Non-pigmented ciliary epithelial cell (primary cell): ENCODE results near the gene CAMK2N2.
"Not testable (repeated sequence)": the region's sequence is repeated elsewhere in the genome, so short reads cannot be mapped to it uniquely, and the experiment has no call there.

Experiments used
- DNase-seq: peaks from one replicate; pipeline ENCODE4 v3.0.0-alpha.2; 2010; ENCODE audit warnings: low read depth

Gene CAMK2N2

GRCh38 chr3:184272269-184272668, 10.9 kb upstream of the CAMK2N2 start:
- DNase-seq: no peak

DNA sequence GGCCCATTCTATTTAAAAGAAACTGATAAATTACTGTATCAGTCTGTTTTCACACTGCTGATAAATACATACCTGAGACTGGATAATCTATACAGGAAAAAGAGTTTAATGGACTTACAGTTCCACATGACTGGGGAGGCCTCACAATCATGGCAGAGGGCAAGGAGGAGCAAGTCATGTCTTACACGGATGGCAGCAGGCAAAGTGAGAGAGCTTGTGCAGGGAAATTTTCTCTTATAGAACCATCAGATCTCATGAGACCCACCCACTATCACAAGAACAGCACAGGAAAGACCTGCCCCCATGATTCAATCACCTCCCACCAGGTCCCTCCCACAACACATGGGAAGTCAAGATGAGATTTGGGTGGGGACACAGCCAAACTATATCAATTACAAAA, 5.9 kb upstream of the CAMK2N2 start:
- DNase-seq: not testable (repeated sequence)

DNA sequence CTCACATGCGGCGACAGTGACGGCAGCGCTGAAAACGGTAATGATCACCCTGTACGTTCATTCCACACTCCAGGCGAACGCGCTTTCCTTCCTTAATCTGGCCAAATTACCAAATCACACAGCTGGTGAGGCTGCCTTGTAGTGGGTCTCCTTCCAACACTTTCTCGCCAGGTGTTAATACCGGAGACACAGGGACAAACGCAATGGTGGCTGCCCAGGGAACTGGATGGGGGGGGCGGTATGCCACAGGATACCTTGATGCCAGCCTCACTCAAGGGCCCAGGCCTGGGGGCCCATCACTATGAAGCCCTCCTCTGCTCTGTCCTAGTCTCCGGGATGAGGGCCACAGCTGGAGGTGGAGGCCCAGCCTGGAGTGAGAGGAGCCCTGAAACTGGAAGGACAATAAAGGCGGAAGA, 1.4 kb upstream of the CAMK2N2 start:
- DNase-seq: no peak

DNA sequence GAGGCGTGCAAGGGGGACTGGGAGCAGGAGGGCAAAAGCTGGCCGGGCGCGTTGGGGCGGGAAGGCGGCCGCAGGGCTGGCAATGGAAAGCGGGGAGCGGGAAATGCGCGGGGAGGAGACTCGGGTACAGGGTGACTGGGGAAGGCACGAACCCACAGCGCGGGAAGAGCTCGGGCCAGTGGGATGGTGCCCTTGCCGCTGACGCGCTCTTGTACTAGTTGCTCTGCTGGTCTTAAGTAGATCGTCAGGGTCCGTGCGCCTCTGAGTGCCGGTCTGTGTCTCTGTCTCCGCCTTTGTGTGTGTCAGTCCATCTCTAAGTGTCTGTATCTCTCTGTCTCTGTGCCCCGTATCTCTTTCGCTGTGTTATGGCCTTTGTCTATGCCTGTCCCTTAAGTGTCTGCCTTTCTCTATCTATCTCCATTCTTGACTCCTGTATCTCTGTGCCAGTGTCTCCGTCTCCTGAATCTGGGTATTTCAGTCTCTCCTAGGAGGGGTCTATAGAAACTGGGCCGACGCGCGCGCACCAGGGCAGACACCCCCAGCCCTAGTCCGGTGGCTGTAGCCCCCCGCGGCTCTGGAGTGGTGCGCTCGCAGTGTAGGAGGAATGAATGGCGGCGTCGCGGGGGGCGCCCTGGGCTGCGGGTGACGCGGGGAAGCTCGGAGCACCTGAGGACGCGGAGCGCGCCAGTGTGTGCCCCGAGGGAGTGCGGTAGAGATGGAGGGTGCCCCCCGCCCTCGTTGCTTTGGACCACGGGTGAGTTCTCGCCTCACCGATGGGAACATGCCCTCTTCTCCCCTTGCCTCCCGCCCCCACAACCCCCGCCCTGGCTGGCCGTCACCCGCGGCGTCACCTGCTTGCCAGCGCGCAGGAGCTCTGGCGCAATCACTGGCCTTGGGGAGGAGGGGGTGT, 756 bp upstream of the CAMK2N2 start:
- no peak for DNase-seq

DNA sequence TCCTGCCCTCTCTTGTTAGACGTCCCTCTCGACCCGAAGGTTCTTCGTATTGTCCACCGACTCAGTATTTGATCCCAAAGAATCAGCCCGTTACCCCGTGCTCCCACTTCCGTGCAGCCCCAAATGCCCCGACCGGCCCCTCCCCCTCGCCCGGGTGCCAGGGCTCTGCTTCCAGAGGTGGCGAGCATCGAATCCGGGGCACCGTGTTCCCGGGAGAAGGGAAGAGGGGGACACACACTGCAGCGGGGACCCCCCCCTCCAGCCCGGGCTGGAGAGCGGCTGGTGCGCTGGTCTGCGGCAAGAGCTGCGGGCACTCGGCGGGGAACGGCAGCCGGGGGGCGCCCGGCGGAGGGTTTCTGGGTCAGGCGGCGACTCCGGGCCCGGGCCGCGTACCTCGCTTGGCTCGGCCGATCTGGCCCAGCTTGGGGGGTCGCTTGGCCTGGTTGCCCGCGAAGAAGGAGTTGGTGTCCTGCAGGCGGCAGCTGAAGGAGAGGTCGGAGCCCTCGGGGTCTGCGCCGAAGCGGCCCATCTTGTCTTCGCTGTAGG, 556 bp downstream of the CAMK2N2 start:
- no peak for DNase-seq

GRCh38 chr3:184259878-184260723, 1.3 kb downstream of the CAMK2N2 start:
- DNase-seq: no peak

- no peak for DNase-seq
Observed at GRCh38 chr3:184259396-184259877, 1.9 kb downstream of the CAMK2N2 start.

GRCh38 chr3:184258926-184259325, 2.4 kb downstream of the CAMK2N2 start:
- DNase-seq: no peak

- no peak for DNase-seq
Observed at GRCh38 chr3:184257083-184257915, 4.1 kb downstream of the CAMK2N2 start.

DNA sequence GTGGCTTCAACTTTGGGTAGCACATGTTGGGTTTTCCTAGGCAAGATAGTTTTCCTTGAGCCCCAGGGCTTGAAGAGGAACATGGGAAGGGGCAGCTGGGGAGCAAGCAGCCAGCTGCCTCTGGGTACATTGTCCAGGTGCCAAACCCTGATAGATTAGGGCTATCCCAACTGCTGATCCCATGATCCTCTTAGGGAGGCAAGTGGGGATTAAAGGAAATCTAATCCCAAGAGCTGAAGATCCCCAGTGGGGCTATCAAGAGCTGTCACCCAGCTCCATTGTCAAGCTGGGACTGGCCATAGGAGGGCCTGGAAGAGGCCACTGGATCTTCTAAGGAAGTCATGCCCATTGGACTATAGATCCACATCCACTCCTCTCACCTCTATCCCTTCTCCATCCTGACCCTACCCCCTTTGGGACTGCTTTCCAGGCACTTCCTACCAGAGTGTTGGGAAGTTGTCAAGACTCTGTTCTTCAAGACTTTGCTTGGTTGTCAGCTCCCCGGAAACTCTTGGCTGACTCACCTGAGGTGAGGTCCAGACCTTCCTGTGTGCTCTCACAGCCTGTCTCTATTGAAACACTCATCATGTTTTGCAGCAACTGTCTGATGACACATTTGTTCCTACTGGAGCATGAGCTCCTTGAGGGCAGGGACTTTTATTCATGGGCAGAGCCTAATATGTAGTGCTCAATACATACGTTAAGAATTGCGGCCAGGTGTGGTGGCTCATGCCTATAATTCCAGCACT, 5.9 kb downstream of the CAMK2N2 start:
- DNase-seq: no peak

DNA sequence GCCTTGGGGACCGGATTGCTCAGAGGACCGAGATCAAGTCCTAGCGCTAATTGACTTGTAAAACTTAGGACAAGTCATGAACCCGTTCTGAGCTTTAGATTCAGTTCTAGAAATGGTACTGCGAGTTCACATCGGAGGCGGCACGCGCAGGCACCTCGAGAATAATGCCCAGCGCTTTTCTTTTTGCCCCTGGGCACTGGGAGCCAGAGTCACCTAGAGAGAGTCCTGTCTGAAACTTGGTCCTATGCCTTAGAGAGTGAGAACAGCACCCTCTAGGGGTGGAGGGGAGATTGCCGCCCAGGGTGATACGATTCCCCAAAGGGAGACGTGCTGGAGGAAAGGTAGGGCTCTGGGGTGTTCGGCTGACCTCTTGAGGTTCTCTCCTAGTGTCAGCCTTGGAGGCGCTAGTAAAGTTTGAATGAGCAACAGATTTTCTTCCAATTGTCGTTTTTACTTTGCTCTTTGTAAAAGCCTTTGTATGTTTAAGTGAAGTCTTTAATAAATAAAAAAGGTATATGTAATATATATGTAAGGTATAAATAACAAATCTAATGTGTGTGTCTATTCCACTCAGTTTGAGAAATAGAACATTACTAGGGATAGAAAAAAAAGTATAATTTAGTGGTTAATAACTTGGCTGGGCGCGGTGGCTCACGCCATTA, 11.1 kb downstream of the CAMK2N2 start:
- peak; percentile 47 for DNase-seq

- DNase-seq: peak; percentile 93
Observed at GRCh38 chr3:184249412-184250166, 11.8 kb downstream of the CAMK2N2 start, which contains the start of gene EEF1AKMT4. Gene EEF1AKMT4, plus strand, starts transcription at chr3:184249672. Its CDS starts 23 bp downstream, at chr3:184249695.

DNA sequence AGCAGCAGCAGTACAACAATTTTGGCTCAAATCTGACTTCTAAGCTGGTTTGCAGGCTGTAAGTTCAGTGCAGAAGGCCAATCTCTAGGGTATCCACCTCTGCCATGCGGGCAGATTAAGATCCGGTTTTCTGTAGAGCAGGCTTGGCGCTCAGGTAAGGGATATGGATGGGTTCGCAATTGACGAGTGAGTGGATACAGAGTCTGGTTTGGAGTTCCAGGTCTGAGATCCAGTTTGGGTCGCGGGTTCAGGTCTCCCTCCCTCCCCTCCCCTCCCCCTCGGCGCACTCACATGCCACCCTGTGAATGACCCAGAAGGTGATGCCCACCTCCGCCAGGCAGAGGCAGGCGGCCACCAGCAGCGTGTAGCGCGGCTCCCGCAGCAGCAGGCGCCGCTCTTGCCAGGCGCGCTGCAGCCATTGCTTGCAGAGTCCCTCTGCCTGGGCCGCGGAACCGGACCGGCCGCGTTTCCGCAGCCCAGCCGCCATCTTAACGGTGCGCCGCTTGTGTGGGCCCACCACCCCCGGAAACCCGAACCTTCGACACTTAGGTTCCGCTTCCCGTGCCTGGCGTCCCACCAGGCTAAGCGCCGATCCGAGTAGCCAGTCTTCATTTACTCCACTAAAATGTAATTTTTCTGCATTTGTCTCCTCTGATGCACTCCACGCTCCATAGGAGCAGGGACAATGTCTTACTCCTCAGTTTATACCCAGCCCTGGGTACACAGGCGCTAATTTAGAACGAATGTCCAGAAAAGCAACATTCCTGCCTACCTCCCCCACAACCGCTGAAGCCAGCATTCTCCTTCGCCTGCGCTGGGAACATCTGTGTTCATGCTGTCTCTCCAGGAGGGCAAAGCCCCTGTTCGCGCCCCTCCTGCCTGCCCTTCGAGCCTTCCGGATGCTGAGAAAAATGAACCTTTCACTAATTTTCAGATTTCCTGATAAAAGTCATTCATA, 12.6 kb downstream of the CAMK2N2 start, which contains the start of gene ALG3:
TSS of gene ALG3 (minus strand) at position 509 of the 958 bp plus-strand sequence. CDS start at position 487, 22 bp downstream.
- DNase-seq: peak; percentile 43

DNA sequence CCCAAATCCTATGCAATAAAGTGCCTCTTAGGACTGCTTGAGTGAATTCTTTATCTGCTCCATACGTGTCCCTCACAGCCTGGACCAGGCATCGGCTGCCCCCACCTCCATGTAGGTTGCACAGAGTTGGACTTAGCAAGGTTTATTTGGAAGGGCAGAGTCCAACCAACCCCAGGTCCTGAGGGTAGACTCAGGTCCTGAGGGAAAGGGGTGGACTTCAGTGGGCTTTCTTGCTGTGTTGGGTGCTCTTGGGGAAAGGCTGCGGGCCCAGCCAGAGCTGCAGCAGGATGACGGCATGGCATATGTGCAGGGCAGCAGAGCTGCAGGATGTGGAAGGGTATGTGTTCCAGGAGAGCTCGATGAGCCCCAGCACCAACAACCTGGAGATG, 19.1 kb downstream of the CAMK2N2 start:
- DNase-seq: no peak

- no peak for DNase-seq
Observed at GRCh38 chr3:184241447-184242296, 19.7 kb downstream of the CAMK2N2 start.

DNA sequence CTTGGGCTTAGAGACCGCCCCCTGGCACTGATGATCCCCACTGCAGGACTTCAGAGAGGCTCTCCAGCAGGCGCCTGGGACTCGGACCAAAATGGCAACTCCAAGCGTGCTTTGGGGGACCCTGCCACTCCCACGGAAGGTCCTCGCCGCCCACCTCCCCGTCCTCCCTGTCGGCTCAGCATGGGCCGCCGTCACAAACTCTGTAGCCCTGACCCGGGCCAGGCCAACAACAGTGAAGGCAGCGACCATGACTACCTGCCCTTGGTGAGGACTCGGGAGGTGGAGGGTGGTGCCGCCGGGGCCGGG, 20.3 kb downstream of the CAMK2N2 start:
- no peak for DNase-seq

DNA sequence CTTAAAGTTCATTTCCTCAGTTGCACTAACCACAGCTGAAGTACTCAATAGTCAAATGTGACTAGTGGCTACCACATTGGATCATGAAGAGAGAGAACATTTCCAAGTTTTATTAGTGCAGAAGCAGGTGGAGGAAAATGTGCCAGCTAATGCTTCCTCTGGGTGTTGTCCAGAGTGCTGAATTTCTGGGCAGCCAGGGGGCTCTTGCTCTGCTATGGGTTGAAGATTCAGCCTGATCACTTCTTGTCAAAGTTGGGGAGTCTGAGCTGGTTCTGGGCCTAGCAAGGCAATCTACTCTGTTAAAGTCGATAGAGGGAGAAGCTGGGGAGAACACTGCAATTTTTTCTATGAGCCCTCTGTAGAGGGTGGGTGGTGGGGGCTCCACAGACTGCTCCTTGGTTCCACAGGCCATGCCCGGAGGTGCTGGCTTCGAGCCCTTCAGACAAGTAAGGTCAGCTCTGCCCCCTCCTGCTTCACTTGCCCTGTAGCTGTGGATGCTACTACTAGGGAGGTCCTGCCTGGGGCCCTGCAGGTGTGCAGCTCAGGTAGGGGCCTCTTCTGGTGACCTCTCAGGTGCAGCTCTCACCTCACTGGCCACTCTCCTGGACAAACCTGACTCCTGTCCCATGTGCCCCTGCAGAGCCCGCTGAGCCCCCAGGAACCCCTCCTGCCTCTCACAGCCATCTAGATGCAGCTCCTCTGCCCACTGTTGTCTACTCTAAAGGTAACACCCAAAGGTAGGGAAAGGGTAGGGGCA, 20.8 kb downstream of the CAMK2N2 start:
- DNase-seq: no peak
